HG03159 (cell line): Measurements from ENCODE around the gene TCF15.

Experiments
- ATAC-seq: cut with Tn5 transposase; IDR thresholded peaks from one replicate; pipeline ENCODE4 v1.9.1; 2021; ENCODE audit warnings: mild to moderate bottlenecking, moderate library complexity; ENCODE audit not compliant: unreplicated experiment

TCF15 gene

DNA sequence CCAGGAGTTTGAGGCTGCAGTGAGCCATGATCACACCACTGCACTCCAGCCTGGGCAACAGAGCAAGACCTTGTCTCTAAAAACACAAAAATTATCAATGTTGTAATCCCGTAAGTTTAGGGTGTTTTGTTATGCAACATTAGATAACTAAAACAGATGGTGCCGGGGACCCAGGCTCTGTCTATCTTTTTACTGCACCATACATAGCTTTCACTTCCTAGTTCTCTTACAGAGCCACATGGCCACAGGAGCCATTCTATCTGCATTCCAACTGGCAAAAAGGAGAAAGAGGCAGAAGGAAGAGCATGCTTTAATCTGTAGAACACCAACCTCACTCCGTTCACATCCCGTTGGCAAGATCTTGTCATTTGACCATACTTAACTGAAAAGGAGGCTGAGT is 5.4 kb upstream of the TCF15 start:
- no peak for ATAC-seq

GRCh38 chr20:611843-612185 is 1.7 kb upstream of the TCF15 start:
- no peak for ATAC-seq

DNA sequence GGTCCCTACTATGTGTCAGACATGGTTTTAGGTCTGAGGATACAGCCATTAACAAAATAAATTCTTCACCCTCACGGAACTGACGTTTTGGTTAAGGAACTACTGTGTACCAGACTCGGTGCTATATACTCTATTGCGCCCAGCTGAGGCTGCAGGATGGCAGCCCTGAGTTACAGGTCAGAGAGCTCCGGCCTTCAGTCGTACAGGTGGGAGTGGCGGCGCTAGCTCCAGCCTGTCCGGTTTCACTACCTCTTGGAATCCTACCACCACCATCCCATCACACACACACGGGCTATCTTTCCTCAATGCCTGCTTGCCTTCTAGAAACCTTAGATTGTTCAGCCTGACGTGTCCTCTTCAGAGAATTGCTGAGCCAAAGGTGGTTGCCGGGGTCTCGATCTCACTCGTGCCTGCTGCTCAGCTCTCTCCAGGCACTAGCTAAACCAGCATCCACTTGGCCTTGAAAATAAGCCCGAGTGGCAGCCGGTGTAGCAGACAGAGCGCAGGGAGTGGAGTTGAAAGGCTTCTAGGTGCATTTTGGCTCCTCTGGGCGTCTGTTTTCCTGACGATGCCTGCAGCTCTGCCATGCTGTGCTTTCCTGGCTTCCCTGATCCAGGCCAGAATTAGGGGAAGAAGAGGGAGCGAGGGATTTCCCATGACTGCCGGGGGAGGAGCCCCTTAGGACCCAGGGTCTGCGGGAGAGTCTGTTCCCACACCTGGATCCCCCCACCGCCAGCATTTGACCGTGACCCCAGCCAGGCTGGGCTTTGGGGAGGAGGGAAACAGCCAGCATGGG is 1.1 kb upstream of the TCF15 start:
- no peak for ATAC-seq

DNA sequence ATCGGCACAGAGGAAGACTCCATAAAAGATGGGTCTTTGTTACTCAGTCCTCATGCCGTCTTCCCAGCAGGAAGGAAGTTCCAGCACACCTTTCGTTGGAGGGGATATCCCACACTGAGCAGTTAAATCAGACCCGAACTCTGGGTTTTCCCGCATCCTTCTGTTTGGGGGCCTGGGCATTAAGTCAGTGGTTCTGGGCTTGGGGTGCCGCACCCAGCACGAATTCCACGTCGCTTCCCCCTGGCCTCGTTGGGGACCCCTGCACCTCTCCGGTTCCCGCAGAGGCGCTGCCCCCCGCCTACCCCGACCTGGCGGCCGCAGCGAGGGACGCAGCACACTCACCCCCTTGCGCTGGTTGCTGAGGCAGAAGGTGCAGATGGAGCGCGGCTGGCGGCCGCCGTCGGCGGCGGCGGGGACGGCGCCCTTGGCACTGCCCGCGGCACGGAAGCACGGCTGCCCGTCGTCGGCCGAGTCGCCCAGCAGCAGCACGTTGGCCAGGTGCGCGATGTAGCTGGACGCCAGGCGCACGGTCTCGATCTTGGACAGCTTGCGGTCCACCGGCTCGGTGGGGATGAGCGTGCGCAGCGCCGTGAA is 641 bp downstream of the TCF15 start:
- no peak for ATAC-seq

- no peak for ATAC-seq
These were observed 1.1 kb downstream of the TCF15 start for GRCh38 chr20:608970-609369.

GRCh38 chr20:607476-607875 is 2.6 kb downstream of the TCF15 start:
- ATAC-seq = no peak

DNA sequence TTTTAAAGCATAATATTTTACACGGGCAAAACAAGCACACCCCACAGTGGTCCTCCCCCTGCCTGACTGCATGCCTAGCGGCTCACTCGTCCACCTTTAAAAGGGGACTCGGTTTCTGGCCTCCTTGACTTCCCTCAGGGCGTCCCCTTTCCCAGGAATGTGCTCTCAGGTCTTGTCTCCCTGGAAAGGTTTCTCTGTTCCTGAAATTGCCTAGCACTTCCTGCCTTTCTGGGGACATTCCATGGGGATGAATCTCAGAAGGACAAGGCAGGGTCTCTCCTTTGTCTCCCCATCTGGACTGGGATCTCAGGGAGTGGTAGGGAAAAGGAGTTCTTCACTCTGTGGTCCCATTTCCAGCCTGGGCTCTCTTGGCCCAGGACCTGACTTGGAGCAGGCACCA is 4.9 kb downstream of the TCF15 start:
- ATAC-seq = no peak

- ATAC-seq = no peak
These were observed 6.9 kb downstream of the TCF15 start for GRCh38 chr20:603116-603640.

- ATAC-seq = no peak
These were observed 7.8 kb downstream of the TCF15 start for GRCh38 chr20:602111-602970.

DNA sequence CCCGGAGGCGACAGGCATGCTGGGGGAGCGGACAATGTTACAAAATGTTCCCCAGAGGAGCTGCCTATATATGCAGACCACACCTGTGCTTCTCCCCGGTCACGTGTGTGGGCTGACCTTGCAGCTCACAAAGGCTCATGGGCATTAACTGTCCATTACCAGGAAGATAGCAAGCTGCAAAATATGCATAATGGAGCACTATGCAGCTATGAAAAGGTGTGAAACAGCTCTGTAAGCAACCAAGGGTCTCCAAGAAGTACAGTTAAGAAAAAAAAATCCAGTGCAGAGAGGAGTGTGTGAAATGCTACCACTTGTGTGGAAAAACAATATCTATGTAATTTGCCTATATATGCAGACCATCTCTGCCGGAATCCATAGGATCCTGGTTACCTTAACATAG is 9.4 kb downstream of the TCF15 start:
- ATAC-seq = no peak

- no peak for ATAC-seq
These were observed 10.0 kb downstream of the TCF15 start for GRCh38 chr20:600141-600540.

- ATAC-seq = no peak
These were observed 11.8 kb downstream of the TCF15 start for GRCh38 chr20:598133-598850.

GRCh38 chr20:597560-597959 is 12.5 kb downstream of the TCF15 start:
- no peak for ATAC-seq

DNA sequence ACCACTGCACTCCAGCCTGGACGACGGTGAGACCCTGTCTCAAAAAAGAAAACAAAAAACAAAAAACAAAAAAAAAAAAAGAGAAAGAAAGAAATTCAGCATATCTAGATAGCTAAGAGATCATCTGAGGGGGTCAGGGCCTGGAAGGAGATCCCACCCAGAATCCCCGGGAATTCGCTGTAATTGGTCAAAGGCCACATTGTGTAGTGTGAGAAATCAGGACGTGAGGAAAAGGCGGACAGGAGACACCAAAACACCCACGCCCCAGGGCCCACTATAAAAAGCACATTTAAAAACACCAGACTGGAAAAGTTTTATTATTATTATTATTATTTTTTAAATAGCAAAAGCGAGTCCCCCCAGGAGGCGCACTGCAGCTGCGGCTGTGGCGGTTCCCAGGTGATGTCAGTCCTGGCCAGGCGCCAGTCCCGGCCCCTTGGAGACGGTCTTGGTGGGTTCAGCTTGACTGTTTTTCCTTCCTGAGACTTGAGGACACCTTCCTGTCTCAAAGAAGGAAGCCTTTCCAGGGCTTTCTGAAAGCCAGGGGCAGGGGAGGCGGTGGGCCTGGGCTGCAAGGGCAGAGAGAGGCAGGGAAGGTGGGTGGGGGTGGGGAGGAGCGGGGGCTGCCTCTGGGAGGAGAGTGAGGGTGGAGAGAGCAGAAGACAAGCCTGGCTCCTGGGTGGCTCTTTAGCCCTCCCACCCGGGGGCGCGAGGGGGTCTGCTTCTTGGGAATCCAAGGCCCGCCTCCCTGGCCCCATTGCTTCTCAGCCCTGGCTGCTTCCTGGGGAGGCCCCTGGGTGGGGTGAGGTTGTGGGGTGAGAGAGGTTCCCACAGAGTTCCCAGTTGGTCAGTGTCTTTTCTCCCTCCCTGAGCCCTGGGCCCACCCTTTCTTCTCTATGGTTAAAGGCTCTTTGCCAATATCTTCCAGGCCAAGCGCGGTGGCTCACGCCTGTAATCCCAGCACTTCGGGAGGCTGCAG is 14.5 kb downstream of the TCF15 start:
- no peak for ATAC-seq

DNA sequence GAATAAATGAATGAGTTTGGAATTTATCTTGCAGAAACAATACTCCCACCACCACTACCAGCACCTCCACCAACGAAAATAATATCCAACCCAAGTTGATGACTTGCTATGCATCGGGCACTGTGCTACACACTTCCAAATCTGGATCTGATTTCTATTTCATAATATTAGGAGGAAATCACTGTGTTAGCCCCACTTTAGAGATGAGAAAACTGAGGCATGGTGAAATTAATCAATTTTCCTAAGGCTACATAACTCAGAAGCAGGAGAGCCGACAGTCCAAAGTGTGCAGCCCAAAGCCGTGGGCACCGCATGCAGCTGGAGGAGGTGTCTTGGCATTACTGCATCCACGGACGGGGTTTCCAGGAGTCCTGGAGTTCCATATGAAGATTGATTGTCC is 17.6 kb downstream of the TCF15 start:
- ATAC-seq = no peak

- ATAC-seq = no peak
These were observed 18.2 kb downstream of the TCF15 start for GRCh38 chr20:591941-592340.

DNA sequence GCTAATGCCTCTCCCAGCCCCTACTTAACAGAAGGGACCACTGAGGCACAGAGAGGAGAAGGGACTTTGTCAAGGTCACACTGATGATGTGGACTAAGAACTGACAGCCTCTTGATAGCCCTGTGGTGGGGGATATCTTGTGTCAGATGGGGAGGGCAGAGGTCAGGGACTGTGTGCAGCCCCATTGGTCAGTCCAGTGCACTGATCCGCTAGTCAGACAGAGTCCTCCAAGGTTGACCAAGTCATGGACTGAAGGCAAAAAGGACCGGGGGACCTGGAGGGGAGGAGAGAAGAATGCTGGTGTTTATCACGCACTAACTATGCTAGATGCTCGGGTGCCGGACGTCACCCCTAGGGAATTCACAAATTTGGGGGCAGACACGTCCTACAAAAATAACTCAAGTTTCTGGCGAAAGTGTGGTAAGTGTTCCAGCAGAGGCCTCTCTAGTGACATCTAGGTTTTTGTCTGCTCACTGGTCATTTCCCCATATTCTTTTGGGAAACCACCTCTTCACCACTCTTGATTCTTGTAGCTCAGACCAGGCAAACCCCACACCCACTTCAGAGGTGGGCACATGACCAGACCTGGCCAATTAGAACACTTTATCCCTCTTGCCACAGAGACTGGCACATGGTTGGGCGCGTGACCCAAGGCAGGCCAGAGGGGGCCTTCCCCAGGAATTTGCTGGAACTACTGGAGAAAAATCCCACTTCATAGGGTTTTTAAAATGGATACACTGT is 21.0 kb downstream of the TCF15 start:
- ATAC-seq = no peak

DNA sequence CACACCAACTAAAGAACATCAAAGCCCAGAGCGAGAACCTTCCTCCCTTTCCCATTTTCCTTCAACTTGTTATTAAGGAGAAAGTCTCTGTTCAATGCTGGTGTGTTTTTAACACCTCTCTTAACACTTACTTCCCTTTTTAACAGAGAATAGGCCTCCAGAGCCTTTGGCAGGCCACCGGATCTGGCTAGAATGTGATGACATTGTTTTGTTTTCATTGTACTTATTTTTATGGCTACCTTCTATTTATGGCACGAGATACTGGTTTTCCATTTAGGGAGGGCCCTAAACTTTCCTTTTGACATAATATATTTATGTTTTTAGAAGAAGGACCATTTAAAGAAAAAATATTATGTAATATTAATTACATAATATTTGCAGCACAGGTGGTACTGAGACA is 21.6 kb downstream of the TCF15 start:
- no peak for ATAC-seq

DNA sequence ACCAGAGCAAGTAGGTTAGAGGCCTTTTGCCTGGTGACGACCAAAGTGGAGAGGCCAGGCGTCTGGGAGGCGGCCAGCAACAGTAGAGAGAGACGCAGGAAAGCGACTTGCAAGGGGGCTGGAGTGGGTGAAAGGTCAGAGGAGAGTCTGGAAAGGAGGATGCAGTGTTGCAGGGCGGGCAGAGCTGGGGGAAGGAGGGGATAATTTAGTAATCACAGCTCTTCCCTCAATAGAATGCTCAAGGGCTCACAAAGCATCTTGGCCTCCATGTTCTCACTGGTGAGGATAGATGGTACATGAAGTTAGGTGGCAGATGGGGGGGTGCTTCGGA is 25.2 kb downstream of the TCF15 start:
- ATAC-seq = no peak
